Measurements from ENCODE around the gene METTL27.
"Not testable (repeated sequence)": the region's sequence is repeated elsewhere in the genome, so short reads cannot be mapped to it uniquely, and the experiment has no call there.

The METTL27 gene

DNA sequence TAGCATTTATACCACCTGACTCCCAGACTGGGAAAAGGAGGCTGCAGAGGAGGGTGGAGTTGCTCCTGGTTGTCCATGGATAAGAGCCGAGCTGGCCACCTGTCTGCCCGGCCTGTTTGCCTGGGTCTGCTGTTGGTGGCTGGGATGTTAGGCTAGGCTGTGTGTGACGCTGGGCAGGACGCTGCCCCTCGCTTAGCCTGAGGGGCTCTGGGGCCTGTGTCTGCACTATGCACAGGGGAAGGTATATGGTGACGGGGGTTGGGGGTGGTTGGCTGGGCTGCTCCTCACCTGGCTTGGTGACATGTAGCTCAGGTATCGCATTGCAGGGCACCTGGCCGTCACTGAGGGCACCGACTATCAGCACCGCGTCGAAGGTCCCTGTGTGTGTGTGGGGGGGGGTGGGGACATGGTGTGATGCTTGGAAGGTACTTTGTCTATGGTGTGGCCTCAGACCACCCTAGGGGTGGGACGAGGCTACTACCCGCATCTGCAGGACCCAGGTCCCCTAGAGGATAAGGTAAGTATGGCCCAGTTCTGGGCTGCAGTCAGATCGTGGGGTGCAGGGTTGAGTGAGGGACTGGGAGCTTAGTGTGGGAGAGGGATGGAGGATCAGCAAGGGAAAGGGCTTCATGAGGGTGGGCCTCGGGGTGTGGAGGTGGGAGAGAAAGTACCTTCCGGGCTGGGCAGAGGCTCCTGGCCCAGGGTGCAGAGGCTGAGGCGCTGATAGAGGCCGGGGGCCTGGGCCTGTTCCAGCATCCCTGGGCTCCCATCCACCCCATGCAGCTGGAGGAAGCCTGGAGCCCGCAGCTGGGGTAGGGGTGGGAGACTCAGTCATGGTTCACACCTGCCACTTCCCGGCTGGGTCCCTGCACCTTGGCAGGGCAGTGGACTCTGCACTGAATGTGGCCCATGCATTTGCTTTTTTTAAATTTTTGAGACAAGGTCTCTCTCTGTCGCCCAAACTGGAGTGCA, 2.3 kb downstream of the METTL27 start:
- Histone ChIP-seq H3K4me1 (ENCODE audit: insufficient read depth, low read length) (peaks cover 3% of the 10 kb centered on the region), H3K36me3 (ENCODE audit: insufficient read depth, low read length) (no peaks in the 10 kb centered on the region), H3K4me3 (ENCODE audit: low read length) (no peak overlapping the region), H3K27me3 (ENCODE audit: insufficient read depth, low read length) (no peaks in the 10 kb centered on the region), H3K9me3 (ENCODE audit: low read length) (no peaks in the 10 kb centered on the region), H2AFZ (ENCODE audit: low read depth, low read length) (no peak overlapping the region)

DNA sequence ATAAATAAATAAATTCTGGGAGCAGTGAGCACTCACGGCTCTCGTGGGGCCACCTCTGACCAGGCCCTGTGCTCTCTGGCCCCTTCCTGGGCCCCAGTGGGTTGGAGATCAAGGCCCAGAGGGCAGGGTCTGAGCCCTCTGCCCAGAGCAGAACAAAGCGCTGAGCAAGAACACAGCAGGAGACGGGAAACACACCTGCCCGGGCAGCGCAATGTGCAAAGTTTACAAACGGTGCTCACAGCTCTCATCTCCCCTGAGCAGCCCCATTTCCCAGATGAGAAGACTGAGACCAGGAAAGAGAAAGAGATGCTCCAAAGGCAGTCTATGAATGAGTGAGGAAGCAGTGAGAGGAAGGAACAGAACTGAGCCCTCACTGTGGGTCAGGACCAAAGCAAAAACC, 3.0 kb downstream of the METTL27 start:
- Histone ChIP-seq H3K9me3 (ENCODE audit: low read length) (peaks cover 3% of the 10 kb centered on the region), H3K4me1 (ENCODE audit: insufficient read depth, low read length) (peaks cover 3% of the 10 kb centered on the region), H3K4me3 (ENCODE audit: low read length) (no peak overlapping the region), H2AFZ (ENCODE audit: low read depth, low read length) (no peak overlapping the region), H3K27me3 (ENCODE audit: insufficient read depth, low read length) (no peaks in the 10 kb centered on the region), H3K36me3 (ENCODE audit: insufficient read depth, low read length) (no peaks in the 10 kb centered on the region)

DNA sequence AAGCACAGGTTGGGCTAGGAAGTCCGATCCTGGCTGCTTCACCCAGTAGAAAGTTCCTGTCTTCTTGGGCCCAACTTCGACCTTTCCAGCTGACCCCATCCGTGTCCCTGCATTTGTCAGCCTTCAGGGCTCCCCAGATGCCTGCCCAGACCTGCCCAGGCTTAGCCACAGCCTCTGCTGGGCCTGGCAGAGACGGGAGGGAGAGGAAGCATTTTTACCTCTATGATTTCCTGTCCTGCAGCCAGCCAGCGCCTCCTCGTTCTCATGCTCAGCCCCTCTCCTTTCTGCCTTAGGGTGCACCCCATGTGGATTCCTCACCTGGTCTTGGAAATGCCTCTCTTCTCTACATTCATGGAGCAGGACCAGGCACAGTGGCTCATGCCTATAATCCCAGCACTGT, 3.7 kb downstream of the METTL27 start:
- no peaks in the 10 kb centered on the region for H3K36me3 ChIP-seq (ENCODE audit: insufficient read depth, low read length)
- no peak overlapping the region for H3K4me3 ChIP-seq (ENCODE audit: low read length)
- no peaks in the 10 kb centered on the region for H3K27me3 ChIP-seq (ENCODE audit: insufficient read depth, low read length)
- H3K9me3 ChIP-seq (ENCODE audit: low read length), result peaks cover 3% of the 10 kb centered on the region
- no peak overlapping the region for H2AFZ ChIP-seq (ENCODE audit: low read depth, low read length)
- H3K4me1 ChIP-seq (ENCODE audit: insufficient read depth, low read length), result peaks cover 3% of the 10 kb centered on the region

DNA sequence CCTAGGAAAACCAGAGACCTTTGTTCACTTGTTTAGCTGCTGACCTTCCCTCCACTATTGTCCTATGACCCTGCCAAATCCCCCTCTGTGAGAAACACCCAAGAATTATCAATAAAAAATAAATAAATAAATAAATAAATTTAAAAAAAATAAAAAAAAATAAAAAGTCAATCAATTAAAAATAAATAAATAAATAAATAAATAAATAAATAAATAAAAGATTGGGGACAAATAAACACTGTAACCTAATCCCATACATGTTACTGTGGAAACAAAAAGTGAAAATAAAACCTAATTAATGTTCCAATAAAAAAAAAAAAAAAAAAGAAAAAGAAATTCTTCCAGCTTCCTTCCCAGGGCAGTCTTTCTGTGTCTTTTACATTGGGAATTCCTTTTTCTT, 5.1 kb downstream of the METTL27 start:
- not testable (repeated sequence) for H3K9me3 ChIP-seq (ENCODE audit: low read length); H3K36me3 ChIP-seq (ENCODE audit: insufficient read depth, low read length); H3K27me3 ChIP-seq (ENCODE audit: insufficient read depth, low read length); H3K4me3 ChIP-seq (ENCODE audit: low read length); H2AFZ ChIP-seq (ENCODE audit: low read depth, low read length); H3K4me1 ChIP-seq (ENCODE audit: insufficient read depth, low read length)

DNA sequence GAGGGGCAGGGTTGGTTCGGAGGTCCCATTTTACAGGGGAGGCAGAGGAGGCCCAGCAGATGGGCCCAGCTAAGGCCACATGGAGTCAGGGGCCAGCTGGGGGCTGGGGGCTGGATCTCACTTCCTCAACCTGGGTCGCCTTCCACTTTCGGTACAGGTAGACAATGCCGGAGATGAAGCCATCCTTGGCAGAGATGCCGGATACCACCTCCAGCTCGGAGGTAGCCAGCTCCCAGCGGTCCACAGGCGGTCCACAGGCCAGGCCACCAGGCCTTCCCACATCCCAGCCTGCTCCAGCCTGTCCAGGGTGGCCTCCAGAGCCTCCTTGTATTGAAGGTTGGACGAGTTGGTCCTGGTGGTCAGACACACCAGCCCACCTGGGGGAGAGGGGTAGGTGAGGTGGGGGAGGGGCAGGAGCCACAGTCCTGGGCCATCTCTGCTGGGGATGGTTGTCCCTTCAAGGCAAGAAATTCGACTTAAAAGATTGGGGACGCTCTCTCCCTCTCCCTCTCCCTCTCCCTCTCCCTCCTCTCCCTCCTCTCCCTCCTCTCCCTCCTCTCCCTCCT, 7.6 kb downstream of the METTL27 start:
- Histone ChIP-seq H3K4me1 (ENCODE audit: insufficient read depth, low read length) (peaks cover 5% of the 10 kb centered on the region), H3K4me3 (ENCODE audit: low read length) (no peak overlapping the region), H2AFZ (ENCODE audit: low read depth, low read length) (no peak overlapping the region), H3K36me3 (ENCODE audit: insufficient read depth, low read length) (no peaks in the 10 kb centered on the region), H3K27me3 (ENCODE audit: insufficient read depth, low read length) (no peaks in the 10 kb centered on the region), H3K9me3 (ENCODE audit: low read length) (peaks cover 3% of the 10 kb centered on the region)

DNA sequence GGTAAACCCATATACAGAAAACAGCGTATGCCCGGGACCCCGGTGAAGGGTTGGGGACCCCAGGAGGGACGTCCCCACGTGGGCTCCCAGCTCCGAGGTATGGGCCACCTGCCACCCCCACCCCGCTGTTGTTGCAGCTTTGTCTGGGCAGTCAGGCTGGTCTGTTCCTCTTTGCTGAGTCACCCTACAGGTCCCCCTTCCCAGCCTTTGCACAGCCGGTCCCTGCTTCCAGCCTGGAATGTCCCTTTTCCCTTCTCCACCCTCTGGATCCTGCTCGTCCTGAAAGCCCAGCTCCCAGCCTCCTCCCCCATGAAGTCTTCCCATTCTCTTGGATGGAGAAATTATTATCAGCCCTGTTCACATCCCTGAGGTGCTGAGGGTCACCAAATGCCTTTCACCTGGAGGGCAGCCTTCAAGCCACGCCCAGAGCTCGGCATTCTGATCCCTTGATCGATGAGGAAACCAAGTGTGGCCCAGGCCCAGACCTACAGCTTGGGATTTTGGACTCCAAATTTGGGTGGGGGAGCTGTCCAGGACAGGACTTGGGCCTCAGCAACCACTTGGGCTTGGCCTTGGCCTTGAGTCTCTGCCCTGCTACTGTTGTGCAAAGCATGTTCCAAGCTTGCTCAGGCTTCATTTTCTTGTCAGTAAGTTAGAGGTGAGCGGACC, 8.9 kb downstream of the METTL27 start:
- no peak overlapping the region for H3K4me3 ChIP-seq (ENCODE audit: low read length)
- peaks cover 3% of the 10 kb centered on the region for H3K9me3 ChIP-seq (ENCODE audit: low read length)
- H2AFZ ChIP-seq (ENCODE audit: low read depth, low read length), result no peak overlapping the region
- no peaks in the 10 kb centered on the region for H3K27me3 ChIP-seq (ENCODE audit: insufficient read depth, low read length)
- H3K36me3 ChIP-seq (ENCODE audit: insufficient read depth, low read length), result no peaks in the 10 kb centered on the region
- peaks cover 5% of the 10 kb centered on the region for H3K4me1 ChIP-seq (ENCODE audit: insufficient read depth, low read length)

DNA sequence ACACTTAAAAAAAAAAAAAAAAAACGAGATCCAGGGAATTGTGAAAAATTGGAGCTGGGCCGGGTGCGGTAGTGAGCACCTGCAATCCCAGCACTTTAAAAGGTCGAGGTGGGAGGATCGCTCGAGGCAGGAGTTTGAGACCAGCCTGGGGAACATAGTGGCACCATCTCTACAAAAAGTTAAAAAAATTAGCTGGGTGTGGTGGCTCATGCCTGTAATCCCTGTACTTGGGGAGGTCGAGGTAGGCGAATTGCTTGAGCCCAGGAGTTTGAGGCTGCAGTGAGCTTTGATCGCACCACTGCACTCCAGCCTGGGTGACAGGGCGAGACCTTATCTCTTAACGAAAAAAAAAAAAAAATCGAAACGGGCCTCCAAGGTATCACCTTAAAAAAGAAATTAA, 9.5 kb downstream of the METTL27 start:
- Histone ChIP-seq H2AFZ (ENCODE audit: low read depth, low read length) (no peak overlapping the region), H3K27me3 (ENCODE audit: insufficient read depth, low read length) (no peaks in the 10 kb centered on the region), H3K4me3 (ENCODE audit: low read length) (no peak overlapping the region), H3K36me3 (ENCODE audit: insufficient read depth, low read length) (no peaks in the 10 kb centered on the region), H3K4me1 (ENCODE audit: insufficient read depth, low read length) (peaks cover 5% of the 10 kb centered on the region), H3K9me3 (ENCODE audit: low read length) (peaks cover 3% of the 10 kb centered on the region)

DNA sequence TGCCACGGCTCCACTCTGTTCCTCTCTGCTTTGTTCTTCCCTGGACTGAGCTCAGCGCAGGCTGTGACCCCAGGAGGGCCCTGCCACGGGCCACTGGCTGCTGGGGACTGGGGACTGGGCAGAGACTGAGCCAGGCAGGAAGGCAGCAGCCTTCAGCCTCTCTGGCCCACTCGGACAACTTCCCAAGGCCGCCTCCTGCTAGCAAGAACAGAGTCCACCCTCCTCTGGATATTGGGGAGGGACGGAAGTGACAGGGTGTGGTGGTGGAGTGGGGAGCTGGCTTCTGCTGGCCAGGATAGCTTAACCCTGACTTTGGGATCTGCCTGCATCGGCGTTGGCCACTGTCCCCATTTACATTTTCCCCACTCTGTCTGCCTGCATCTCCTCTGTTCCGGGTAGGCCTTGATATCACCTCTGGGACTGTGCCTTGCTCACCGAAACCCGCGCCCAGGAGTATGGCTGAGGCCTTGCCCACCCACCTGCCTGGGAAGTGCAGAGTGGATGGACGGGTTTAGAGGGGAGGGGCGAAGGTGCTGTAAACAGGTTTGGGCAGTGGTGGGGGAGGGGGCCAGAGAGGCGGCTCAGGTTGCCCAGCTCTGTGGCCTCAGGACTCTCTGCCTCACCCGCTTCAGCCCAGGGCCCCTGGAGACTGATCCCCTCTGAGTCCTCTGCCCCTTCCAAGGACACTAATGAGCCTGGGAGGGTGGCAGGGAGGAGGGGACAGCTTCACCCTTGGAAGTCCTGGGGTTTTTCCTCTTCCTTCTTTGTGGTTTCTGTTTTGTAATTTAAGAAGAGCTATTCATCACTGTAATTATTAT, 10.3 kb downstream of the METTL27 start:
- Histone ChIP-seq H3K9me3 (ENCODE audit: low read length) (peaks cover 3% of the 10 kb centered on the region), H3K27me3 (ENCODE audit: insufficient read depth, low read length) (no peaks in the 10 kb centered on the region), H3K4me3 (ENCODE audit: low read length) (no peak overlapping the region), H3K4me1 (ENCODE audit: insufficient read depth, low read length) (peaks cover 5% of the 10 kb centered on the region), H3K36me3 (ENCODE audit: insufficient read depth, low read length) (no peaks in the 10 kb centered on the region), H2AFZ (ENCODE audit: low read depth, low read length) (no peak overlapping the region)

DNA sequence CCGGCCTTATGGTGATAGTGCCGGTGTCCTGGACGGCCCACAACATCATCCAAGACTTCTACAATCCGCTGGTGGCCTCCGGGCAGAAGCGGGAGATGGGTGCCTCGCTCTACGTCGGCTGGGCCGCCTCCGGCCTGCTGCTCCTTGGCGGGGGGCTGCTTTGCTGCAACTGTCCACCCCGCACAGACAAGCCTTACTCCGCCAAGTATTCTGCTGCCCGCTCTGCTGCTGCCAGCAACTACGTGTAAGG, 10.8 kb downstream of the METTL27 start:
- Histone ChIP-seq H3K36me3 (ENCODE audit: insufficient read depth, low read length) (no peaks in the 10 kb centered on the region), H3K4me3 (ENCODE audit: low read length) (no peak overlapping the region), H3K4me1 (ENCODE audit: insufficient read depth, low read length) (peaks cover 5% of the 10 kb centered on the region), H3K27me3 (ENCODE audit: insufficient read depth, low read length) (peaks cover under 1% of the 10 kb centered on the region), H3K9me3 (ENCODE audit: low read length) (peaks cover 3% of the 10 kb centered on the region), H2AFZ (ENCODE audit: low read depth, low read length) (no peak overlapping the region)

DNA sequence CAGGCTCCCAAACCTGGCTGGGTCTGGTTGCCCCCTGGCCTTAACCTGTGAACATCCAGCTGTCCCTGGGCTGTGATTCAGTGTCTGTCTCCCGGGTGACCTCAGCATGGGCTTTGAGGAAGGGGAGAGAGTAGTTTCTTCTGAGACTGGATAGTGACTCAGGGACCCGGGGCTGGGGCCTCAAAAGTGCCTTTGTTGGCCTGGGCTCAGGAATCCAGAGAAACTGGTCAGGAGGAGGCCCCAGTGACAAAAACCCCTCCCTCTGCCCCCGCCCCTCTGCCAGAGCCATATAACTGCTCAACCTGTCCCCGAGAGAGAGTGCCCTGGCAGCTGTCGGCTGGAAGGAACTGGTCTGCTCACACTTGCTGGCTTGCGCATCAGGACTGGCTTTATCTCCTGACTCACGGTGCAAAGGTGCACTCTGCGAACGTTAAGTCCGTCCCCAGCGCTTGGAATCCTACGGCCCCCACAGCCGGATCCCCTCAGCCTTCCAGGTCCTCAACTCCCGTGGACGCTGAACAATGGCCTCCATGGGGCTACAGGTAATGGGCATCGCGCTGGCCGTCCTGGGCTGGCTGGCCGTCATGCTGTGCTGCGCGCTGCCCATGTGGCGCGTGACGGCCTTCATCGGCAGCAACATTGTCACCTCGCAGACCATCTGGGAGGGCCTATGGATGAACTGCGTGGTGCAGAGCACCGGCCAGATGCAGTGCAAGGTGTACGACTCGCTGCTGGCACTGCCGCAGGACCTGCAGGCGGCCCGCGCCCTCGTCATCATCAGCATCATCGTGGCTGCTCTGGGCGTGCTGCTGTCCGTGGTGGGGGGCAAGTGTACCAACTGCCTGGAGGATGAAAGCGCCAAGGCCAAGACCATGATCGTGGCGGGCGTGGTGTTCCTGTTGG, 11.4 kb downstream of the METTL27 start, which contains the start of gene CLDN4:
TSS of gene CLDN4 (plus strand) at position 316 of the 903 bp plus-strand sequence. CDS start at position 522, 206 bp downstream.
- Histone ChIP-seq H3K4me1 (ENCODE audit: insufficient read depth, low read length) (peaks cover 5% of the 10 kb centered on the region), H3K4me3 (ENCODE audit: low read length) (no peak within 1 kb of the TSS), H3K9me3 (ENCODE audit: low read length) (peaks cover 3% of the 10 kb centered on the region), H3K27me3 (ENCODE audit: insufficient read depth, low read length) (peaks cover 2% of the 10 kb centered on the region), H3K36me3 (ENCODE audit: insufficient read depth, low read length) (no peaks in the 10 kb centered on the region), H2AFZ (ENCODE audit: low read depth, low read length) (no peak within 1 kb of the TSS)

DNA sequence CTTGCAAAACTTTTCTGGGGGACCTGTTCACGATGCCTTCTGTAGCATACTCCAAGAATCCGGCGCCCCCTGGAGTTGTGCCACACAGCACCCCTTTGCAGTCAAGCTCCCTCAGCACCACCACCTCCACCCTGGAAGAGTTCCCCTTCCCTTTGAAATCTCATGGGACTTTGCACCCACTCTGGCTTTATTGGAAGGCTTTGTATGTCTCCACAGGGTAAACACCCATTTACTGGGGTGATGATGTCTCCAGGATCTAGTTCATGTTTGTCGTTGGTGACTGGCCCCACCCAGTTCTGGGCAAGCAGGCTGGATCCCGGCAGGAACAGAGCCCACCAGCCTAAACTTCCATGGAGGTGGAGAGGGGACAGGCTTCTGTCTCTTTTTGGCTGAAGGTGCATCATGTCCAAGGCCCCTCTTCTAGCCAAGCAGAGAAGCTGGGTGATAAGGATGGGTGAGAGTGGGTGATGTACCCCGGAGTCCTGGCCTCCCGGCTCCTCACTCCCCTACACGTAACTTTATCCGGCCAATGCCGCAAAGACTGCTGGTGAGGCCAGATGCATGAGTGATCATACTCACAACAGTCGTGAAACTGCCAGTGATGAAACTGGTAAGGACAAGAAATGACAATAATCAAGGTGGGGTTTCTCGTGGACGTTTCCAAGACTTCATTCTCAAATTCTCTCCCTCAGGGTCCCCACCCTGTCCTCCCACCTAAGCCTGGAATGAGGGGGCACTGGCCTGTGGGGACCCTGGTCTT, 12.2 kb downstream of the METTL27 start:
- Histone ChIP-seq H3K4me3 (ENCODE audit: low read length) (no peak overlapping the region), H3K36me3 (ENCODE audit: insufficient read depth, low read length) (no peaks in the 10 kb centered on the region), H3K9me3 (ENCODE audit: low read length) (peaks cover 3% of the 10 kb centered on the region), H3K4me1 (ENCODE audit: insufficient read depth, low read length) (peaks cover 5% of the 10 kb centered on the region), H3K27me3 (ENCODE audit: insufficient read depth, low read length) (peaks cover 2% of the 10 kb centered on the region), H2AFZ (ENCODE audit: low read depth, low read length) (no peak overlapping the region)
